AG09319 (cell line): ENCODE data around the gene NUTM1.

Experiments used
- DNase-seq: peaks from one replicate; pipeline ENCODE4 v3.0.0-alpha.2; 2010; ENCODE audit warnings: low read depth; ENCODE audit errors: extremely low read depth
- CTCF ChIP-seq: IDR thresholded peaks from 2 replicates; pipeline ENCODE4 v1.5.1; 2011; ENCODE audit warnings: low read depth, mild to moderate bottlenecking, inconsistent platforms, low read length, moderate library complexity

Gene NUTM1

GRCh38 chr15:34331809-34332208, 11.3 kb upstream of the NUTM1 start:
- DNase-seq: no peak
- TF ChIP-seq CTCF: no peak

- no peak for TF ChIP-seq CTCF
Measured at GRCh38 chr15:34332553-34333120, 10.5 kb upstream of the NUTM1 start.

GRCh38 chr15:34334672-34335071, 8.4 kb upstream of the NUTM1 start:
- no peak for DNase-seq
- TF ChIP-seq CTCF: no peak

More at GRCh38 chr15:34332553-34333120, 10.5 kb upstream of the NUTM1 start:
- no peak for DNase-seq

- TF ChIP-seq CTCF: no peak
- DNase-seq: no peak
Measured at GRCh38 chr15:34335176-34336032, 7.7 kb upstream of the NUTM1 start.

- TF ChIP-seq CTCF: no peak
- no peak for DNase-seq
Measured at GRCh38 chr15:34336231-34336990, 6.7 kb upstream of the NUTM1 start.

GRCh38 chr15:34336991-34337556, 6.0 kb upstream of the NUTM1 start:
- DNase-seq: no peak

More at GRCh38 chr15:34336991-34337556, 6.0 kb upstream of the NUTM1 start:
- TF ChIP-seq CTCF: no peak
